HG02981 (cell line): Measurements from ENCODE around the gene GOLGA2.

Experiments used
- ATAC-seq: cut with Tn5 transposase; IDR thresholded peaks from one replicate; pipeline ENCODE4 v1.9.1; 2021; ENCODE audit warnings: mild to moderate bottlenecking, moderate library complexity; ENCODE audit not compliant: unreplicated experiment

Gene GOLGA2

GRCh38 chr9:128215491-128216409 lies 60.1 kb downstream of the GOLGA2 start:
- ATAC-seq, result no peak

DNA sequence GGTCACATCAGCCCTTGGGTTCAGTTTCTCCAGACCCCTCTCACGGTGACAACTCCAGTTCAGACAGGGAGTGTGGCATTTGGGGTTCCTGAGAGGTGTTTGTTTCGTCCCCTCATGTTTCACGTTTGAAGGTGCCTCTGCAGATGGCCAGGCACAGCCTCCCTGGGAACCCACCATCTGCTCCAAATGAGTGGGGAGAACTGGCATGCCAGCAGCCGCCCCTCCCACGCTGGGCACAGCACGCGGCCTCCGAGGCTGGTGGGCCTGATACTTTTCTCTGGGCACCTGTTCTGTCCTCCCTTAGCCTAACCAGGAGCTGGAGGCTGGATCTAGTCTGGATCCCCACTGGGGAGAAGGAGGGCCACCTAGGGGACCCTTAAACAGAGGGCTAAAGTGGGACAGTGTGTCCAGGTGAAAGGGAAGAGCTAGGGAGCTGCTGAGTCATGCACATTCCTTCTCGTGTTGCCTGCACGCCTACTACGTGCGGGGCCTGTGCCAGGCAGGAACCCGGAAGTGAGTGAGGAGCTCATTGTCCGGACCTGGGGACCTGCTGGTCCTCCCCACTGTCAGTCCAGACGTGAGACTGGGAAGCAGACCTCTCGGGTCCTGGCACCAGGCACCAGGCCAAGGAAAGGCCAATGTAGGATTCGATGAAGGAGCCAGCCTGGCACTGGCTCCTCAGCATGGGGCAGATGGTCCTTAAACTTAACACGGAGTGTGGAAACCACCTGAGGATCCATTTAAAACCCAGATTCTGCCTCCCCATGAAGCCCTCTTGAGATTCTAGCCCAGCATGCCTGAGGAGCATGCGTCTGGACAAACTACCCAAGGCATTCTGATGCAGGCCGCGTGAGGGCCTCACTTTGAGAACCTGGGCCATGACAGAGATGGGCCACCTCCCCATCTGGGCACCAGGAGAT lies 61.0 kb downstream of the GOLGA2 start:
- no peak for ATAC-seq

GRCh38 chr9:128213746-128214497 lies 61.9 kb downstream of the GOLGA2 start:
- no peak for ATAC-seq

GRCh38 chr9:128211981-128212281 lies 63.9 kb downstream of the GOLGA2 start:
- ATAC-seq, result no peak

GRCh38 chr9:128211186-128211980 lies 64.4 kb downstream of the GOLGA2 start:
- ATAC-seq, result no peak

- ATAC-seq, result no peak
Measured at GRCh38 chr9:128208946-128209669, 66.7 kb downstream of the GOLGA2 start.

- ATAC-seq, result no peak
Measured at GRCh38 chr9:128208386-128208785, 67.4 kb downstream of the GOLGA2 start.

GRCh38 chr9:128206916-128207910 lies 68.6 kb downstream of the GOLGA2 start:
- no peak for ATAC-seq

- ATAC-seq, result no peak
Measured at GRCh38 chr9:128206484-128206883, 69.3 kb downstream of the GOLGA2 start.
